Measurements from ENCODE around the gene UFC1. TPM values are rescaled to one million over a fixed set of nuclear protein-coding genes. Genes with fewer than 3 reads are reported as not detected.
A peak's percentile ranks its signal among the peaks of the same experiment; 100 is the strongest.

Gene UFC1
- total and polyA plus RNA-seq, 2 donors from 2014 or later: 96.9 to 175 TPM

GRCh38 chr1:161198194-161198896 lies 44.6 kb downstream of the UFC1 start:
- H3K36me3 ChIP-seq (ENCODE audit: control insufficient read depth in 2 of 3, insufficient read depth in 3 of 3, low read length in 3 of 3): peaks cover 0 to 4% (median 0%) of the 10 kb centered on the region in 3 donors
- H3K9ac ChIP-seq (ENCODE audit: low read length in 3 of 3): peak overlapping the region; percentile 10 to 65 (median 21)
- peaks cover 0 to 30% (median 26%) of the 10 kb centered on the region in 3 donors for H3K4me1 ChIP-seq (ENCODE audit: control insufficient read depth in 2 of 3, insufficient read depth in 2 of 3, low read depth in 1 of 3, low read length in 3 of 3)
- peak; percentile 77 to 91 (median 89) for DNase-seq
- H3K27me3 ChIP-seq (ENCODE audit: control insufficient read depth, insufficient read depth, low read length): no peaks in the 10 kb centered on the region
- intact Hi-C loops (cut with DNase I): no loop called here
- no peak for FAIRE-seq
- H3K27ac ChIP-seq (ENCODE audit: low read depth in 2 of 2, low read length in 2 of 2): peak overlapping the region; percentile 71 to 85
- no peak for TF ChIP-seq CTCF (IDR thresholded peaks at IDR 0.05; ENCODE audit: borderline replicate concordance, extremely low read depth, insufficient read depth)
- H3K9me3 ChIP-seq (ENCODE audit: control insufficient read depth in 2 of 3, insufficient read depth in 1 of 3, low read length in 3 of 3): no peaks in the 10 kb centered on the region
- H3K4me3 ChIP-seq (ENCODE audit: low read length in 3 of 3): peak overlapping the region in 2 of 3 donors; percentile 7 to 54

GRCh38 chr1:161198897-161199431 lies 45.2 kb downstream of the UFC1 start, which contains the start of gene ADAMTS4:
Gene ADAMTS4, minus strand, starts transcription at chr1:161199054. Its CDS starts 427 bp downstream, at chr1:161198627.
- Histone ChIP-seq H3K36me3 (ENCODE audit: control insufficient read depth in 2 of 3, insufficient read depth in 3 of 3, low read length in 3 of 3) (peaks cover 0 to 4% (median 0%) of the 10 kb centered on the region in 3 donors), H3K9ac (ENCODE audit: low read length in 3 of 3) (peak within 1 kb of the TSS; percentile 10 to 65 (median 21)), H3K27me3 (ENCODE audit: control insufficient read depth, insufficient read depth, low read length) (no peaks in the 10 kb centered on the region), H3K9me3 (ENCODE audit: control insufficient read depth in 2 of 3, insufficient read depth in 1 of 3, low read length in 3 of 3) (no peaks in the 10 kb centered on the region), H3K27ac (ENCODE audit: low read depth in 2 of 2, low read length in 2 of 2) (peak within 1 kb of the TSS; percentile 99), H3K4me1 (ENCODE audit: control insufficient read depth in 2 of 3, insufficient read depth in 2 of 3, low read depth in 1 of 3, low read length in 3 of 3) (peaks cover 0 to 35% (median 30%) of the 10 kb centered on the region in 3 donors), H3K4me3 (ENCODE audit: low read length in 3 of 3) (peak within 1 kb of the TSS; percentile 3 to 54 (median 46))
- FAIRE-seq (no peak), DNase-seq (peak in 4 of 5 donors; percentile 55 to 85 (median 66))
- intact Hi-C loops (cut with DNase I): no loop called here
- TF ChIP-seq CTCF (IDR thresholded peaks at IDR 0.05; ENCODE audit: borderline replicate concordance, extremely low read depth, insufficient read depth): no peak

GRCh38 chr1:161199506-161200139 lies 45.8 kb downstream of the UFC1 start:
- Histone ChIP-seq H3K27ac (ENCODE audit: low read depth in 2 of 2, low read length in 2 of 2) (peak overlapping the region; percentile 99), H3K9me3 (ENCODE audit: control insufficient read depth in 2 of 3, insufficient read depth in 1 of 3, low read length in 3 of 3) (no peaks in the 10 kb centered on the region), H3K9ac (ENCODE audit: low read length in 3 of 3) (peak overlapping the region in 1 of 3 donors; percentile 21), H3K36me3 (ENCODE audit: control insufficient read depth in 2 of 3, insufficient read depth in 3 of 3, low read length in 3 of 3) (peaks cover 0 to 10% (median 0%) of the 10 kb centered on the region in 3 donors), H3K27me3 (ENCODE audit: control insufficient read depth, insufficient read depth, low read length) (no peaks in the 10 kb centered on the region), H3K4me3 (ENCODE audit: low read length in 3 of 3) (peak overlapping the region in 1 of 3 donors; percentile 3), H3K4me1 (ENCODE audit: control insufficient read depth in 2 of 3, insufficient read depth in 2 of 3, low read depth in 1 of 3, low read length in 3 of 3) (peaks cover 0 to 35% (median 34%) of the 10 kb centered on the region in 3 donors)
- intact Hi-C loops (cut with DNase I): no loop called here
- DNase-seq: peak in 2 of 5 donors; percentile 29 to 49
- TF ChIP-seq CTCF (IDR thresholded peaks at IDR 0.05; ENCODE audit: borderline replicate concordance, extremely low read depth, insufficient read depth): no peak
- no peak for FAIRE-seq
